Measurements from ENCODE around the gene ZNF614. TPM values are rescaled to one million over a fixed set of nuclear protein-coding genes. Genes with fewer than 3 reads are reported as not detected.

ZNF614 gene
- total and polyA plus RNA-seq, 10 of the 15 experiments (the other 5 are each of a cell fraction or from before 2014, with no cell fraction given): 3.9 to 16.0 (median 9.6) TPM

GRCh38 chr19:52048555-52049501 lies 20.6 kb upstream of the ZNF614 start, which contains the start of gene ZNF432 (continued):
- peak; percentile 37; the same call in 1 of the 2 replicates for TF ChIP-seq ZBTB40 (IDR thresholded peaks at IDR 0.05; ENCODE audit: borderline replicate concordance)
- no peak for TF ChIP-seq BCL3 (IDR thresholded peaks at IDR 0.05; ENCODE audit: borderline replicate concordance, insufficient read depth, low read depth, low read length, poor library complexity, severe bottlenecking)
- TF ChIP-seq RUNX3 (IDR thresholded peaks at IDR 0.05; ENCODE audit: low read length): peak; percentile 66
- TF ChIP-seq MYB (IDR thresholded peaks at IDR 0.05; ENCODE audit: borderline replicate concordance, low read depth, low read length): no peak
- TF ChIP-seq SKIL (IDR thresholded peaks at IDR 0.05; ENCODE audit: low read depth, poor library complexity, severe bottlenecking): no peak
- no peak for TF ChIP-seq CEBPZ (IDR thresholded peaks at IDR 0.05; ENCODE audit: low read depth, low read length)
- TF ChIP-seq SRF (IDR thresholded peaks at IDR 0.05; ENCODE audit: low read depth in 2 of 2, low read length in 2 of 2): peak in 1 of 2 experiments; percentile 17; a peak in 1 of 4 replicates
- TF ChIP-seq MXI1 (IDR thresholded peaks at IDR 0.05; ENCODE audit: low read depth, low read length): peak; percentile 89
- no peak for TF ChIP-seq BHLHE40 (IDR thresholded peaks at IDR 0.05; ENCODE audit: borderline replicate concordance in 1 of 2, low read depth in 2 of 2, low read length in 1 of 2)
- TF ChIP-seq, protein P1, sequence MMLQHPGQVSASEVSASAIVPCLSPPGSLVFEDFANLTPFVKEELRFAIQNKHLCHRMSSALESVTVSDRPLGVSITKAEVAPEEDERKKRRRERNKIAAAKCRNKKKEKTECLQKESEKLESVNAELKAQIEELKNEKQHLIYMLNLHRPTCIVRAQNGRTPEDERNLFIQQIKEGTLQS (IDR thresholded peaks at IDR 0.05; ENCODE audit: borderline replicate concordance, extremely low read depth, low read depth, low read length): no peak
- no peak for TF ChIP-seq FOXK2 (IDR thresholded peaks at IDR 0.05)
- TF ChIP-seq MEF2B (IDR thresholded peaks at IDR 0.05; ENCODE audit: partially characterized antibody, poor library complexity, severe bottlenecking): peak; percentile 69
- no peak for TF ChIP-seq BACH1 (IDR thresholded peaks at IDR 0.05; ENCODE audit: borderline replicate concordance)
- 0 out of 2 replicates have a peak, but pooled peaks have one; percentile 26 for TF ChIP-seq ESRRA (IDR thresholded peaks at IDR 0.05; ENCODE audit: low read length)
- TF ChIP-seq RCOR1 (conservative IDR thresholded peaks at IDR 0.05; ENCODE audit: low read depth, low read length): peak; percentile 86; the same call in 1 of the 2 replicates

Measured in GM12878 (cell line).